Astrocyte of the spinal cord (primary cell): Measurements from ENCODE around the gene TNIP1.

Source experiments
- DNase-seq: peaks from one replicate; pipeline ENCODE4 v3.0.0; 2011; ENCODE audit warnings: low read depth, low spot score
- H3K4me3 ChIP-seq: 2 replicates; pipeline ENCODE4 v1.5.1; 2011; ENCODE audit warnings: low read depth, mild to moderate bottlenecking, low read length, moderate library complexity
- in situ Hi-C: cut with HindIII; loops from 2 replicates; pipeline ENCODE4 v1.10.0; 2017; ENCODE audit warnings: low sequenced_read_pairs
- TF ChIP-seq, protein P1 (sequence below): IDR thresholded peaks from 2 replicates; pipeline ENCODE4 v1.5.1; 2012; ENCODE audit warnings: low read depth, mild to moderate bottlenecking, low read length, inconsistent platforms

Gene TNIP1

GRCh38 chr5:151075698-151076331 is 5.0 kb downstream of the TNIP1 start:
- in situ Hi-C loops = no loop called here
- no peak overlapping the region for H3K4me3 ChIP-seq
- TF ChIP-seq, protein P1, sequence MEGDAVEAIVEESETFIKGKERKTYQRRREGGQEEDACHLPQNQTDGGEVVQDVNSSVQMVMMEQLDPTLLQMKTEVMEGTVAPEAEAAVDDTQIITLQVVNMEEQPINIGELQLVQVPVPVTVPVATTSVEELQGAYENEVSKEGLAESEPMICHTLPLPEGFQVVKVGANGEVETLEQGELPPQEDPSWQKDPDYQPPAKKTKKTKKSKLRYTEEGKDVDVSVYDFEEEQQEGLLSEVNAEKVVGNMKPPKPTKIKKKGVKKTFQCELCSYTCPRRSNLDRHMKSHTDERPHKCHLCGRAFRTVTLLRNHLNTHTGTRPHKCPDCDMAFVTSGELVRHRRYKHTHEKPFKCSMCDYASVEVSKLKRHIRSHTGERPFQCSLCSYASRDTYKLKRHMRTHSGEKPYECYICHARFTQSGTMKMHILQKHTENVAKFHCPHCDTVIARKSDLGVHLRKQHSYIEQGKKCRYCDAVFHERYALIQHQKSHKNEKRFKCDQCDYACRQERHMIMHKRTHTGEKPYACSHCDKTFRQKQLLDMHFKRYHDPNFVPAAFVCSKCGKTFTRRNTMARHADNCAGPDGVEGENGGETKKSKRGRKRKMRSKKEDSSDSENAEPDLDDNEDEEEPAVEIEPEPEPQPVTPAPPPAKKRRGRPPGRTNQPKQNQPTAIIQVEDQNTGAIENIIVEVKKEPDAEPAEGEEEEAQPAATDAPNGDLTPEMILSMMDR = no peak
- DNase-seq = no peak

GRCh38 chr5:151074557-151074956 is 6.3 kb downstream of the TNIP1 start:
- in situ Hi-C loops = no loop called here
- TF ChIP-seq, protein P1 = no peak
- no peak for DNase-seq
- H3K4me3 ChIP-seq = no peak overlapping the region

- in situ Hi-C loops = no loop called here
- TF ChIP-seq, protein P1 = no peak
- H3K4me3 ChIP-seq = no peak overlapping the region
- no peak for DNase-seq
Observed at GRCh38 chr5:151073280-151073679, 7.6 kb downstream of the TNIP1 start.

- TF ChIP-seq, protein P1 = no peak
- DNase-seq = peak; percentile 75
- in situ Hi-C loops = no loop called here
- no peak overlapping the region for H3K4me3 ChIP-seq
Observed at GRCh38 chr5:151072630-151073025, 8.2 kb downstream of the TNIP1 start.

DNA sequence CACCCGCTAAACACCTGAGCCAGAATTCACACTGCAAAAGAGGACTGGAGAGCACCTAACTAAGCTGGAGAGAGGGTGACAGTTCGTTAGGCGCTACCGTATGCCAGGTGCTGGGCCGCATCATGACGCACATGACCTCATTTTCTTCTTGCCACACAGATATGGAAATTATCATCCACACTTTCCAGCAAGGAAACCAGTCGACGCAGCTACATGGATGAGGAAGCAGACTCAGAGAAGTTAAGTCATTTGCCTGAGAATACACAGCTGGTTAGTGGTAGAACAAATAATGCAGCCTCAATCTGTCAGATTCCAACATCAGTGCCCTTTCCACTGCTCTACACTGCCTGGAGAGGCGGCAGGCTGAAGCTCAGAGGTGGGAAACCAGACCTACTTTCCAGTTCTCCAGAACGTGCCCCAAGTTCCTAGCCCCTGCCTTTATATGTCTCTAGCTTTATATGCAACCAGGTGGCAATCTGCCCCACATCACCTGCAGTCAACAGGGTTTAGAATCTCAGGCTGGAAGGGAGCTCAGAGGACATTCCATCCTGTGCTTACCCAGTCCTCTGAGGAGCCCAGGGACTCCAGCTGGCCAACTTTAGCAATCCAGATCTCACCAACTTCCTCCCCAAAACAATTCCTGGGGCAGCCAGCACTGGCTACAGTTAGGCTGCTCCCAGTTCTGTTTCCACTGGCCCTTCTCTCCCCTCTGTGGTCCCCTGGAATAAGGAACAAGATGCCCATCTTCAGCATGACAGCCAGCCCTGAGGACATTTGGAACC is 8.8 kb downstream of the TNIP1 start:
- in situ Hi-C loops = no loop called here
- TF ChIP-seq, protein P1 = no peak
- no peak overlapping the region for H3K4me3 ChIP-seq
- DNase-seq = no peak

DNA sequence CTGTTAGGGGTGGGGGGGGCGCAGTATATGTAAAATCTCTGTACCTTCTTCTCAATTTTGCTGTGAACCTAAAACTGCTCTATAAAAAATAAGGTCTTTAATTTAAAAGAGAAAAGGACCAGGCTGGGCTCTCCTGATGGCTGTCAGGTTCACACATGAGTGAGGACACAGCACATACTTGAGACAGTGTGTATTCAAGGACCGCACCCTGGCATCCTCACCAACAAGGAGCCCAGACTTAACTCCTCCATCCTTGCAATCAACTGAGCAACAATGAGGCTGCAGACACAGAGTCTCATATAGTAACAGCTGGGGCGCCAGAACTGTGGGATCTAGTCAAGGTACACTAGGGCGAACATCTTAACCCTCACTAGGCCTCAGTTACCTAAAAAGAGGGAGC is 9.8 kb downstream of the TNIP1 start:
- no peak overlapping the region for H3K4me3 ChIP-seq
- TF ChIP-seq, protein P1 = no peak
- DNase-seq = no peak
- in situ Hi-C loops = no loop called here
